Epidermal melanocyte (primary cell): ENCODE data around the gene ANGPTL8.

Experiments used
- DNase-seq: peaks from one replicate; pipeline ENCODE4 v3.0.0; 2011; ENCODE audit warnings: low spot score; ENCODE audit not compliant: insufficient read length

ANGPTL8 gene

GRCh38 chr19:11291415-11291814 lies 52.0 kb downstream of the ANGPTL8 start:
- no peak for DNase-seq
